DOHH2 (cell line): ENCODE measurements around the gene ZFYVE26.

Experiments
- H3F3A ChIP-seq: fragments of 200-600 bp; sonication (generic), shearing (Covaris generic); 2 replicates; pipeline ENCODE4 v1.6.0; 2016; ENCODE audit warnings: antibody characterized with exemption, mild to moderate bottlenecking; ENCODE audit not compliant: control insufficient read depth, insufficient read depth
- H3K27ac ChIP-seq: fragments of 200-600 bp; sonication (generic); 2 replicates; pipeline ENCODE4 v1.5.1; 2014; ENCODE audit warnings: low read depth, mild to moderate bottlenecking, low read length, moderate library complexity
- H3K27me3 ChIP-seq: fragments of 200-600 bp; sonication (generic); 2 replicates; pipeline ENCODE4 v1.6.1; 2014; ENCODE audit warnings: mild to moderate bottlenecking, low read length, mixed read lengths; ENCODE audit not compliant: control insufficient read depth
- H3K36me3 ChIP-seq: fragments of 200-600 bp; sonication (generic); 2 replicates; pipeline ENCODE4 v1.6.1; 2014; ENCODE audit warnings: mild to moderate bottlenecking, low read length, moderate library complexity, mixed read lengths; ENCODE audit not compliant: control insufficient read depth
- H3K4me1 ChIP-seq: fragments of 200-600 bp; sonication (generic); 2 replicates; pipeline ENCODE4 v1.6.1; 2014; ENCODE audit warnings: mild to moderate bottlenecking, low read length, mixed read lengths; ENCODE audit not compliant: control insufficient read depth
- H3K4me2 ChIP-seq: fragments of 200-600 bp; sonication (generic); 2 replicates; pipeline ENCODE4 v1.6.0; 2014; ENCODE audit warnings: mild to moderate bottlenecking, low read length, moderate library complexity
- H3K4me3 ChIP-seq: fragments of 200-600 bp; sonication (generic); 2 replicates; pipeline ENCODE4 v1.5.1; 2014; ENCODE audit warnings: mild to moderate bottlenecking, low read length, mixed read lengths
- H3K79me2 ChIP-seq: fragments of 200-600 bp; sonication (generic); 2 replicates; pipeline ENCODE4 v1.6.1; 2014; ENCODE audit warnings: mild to moderate bottlenecking, low read length, mixed read lengths; ENCODE audit not compliant: control insufficient read depth
- H3K9me2 ChIP-seq: fragments of 200-600 bp; sonication (generic); replicated peaks from 2 replicates; pipeline ENCODE4 v1.6.1; 2014; ENCODE audit warnings: mild to moderate bottlenecking, low read length, mixed read lengths; ENCODE audit not compliant: control insufficient read depth
- H3K9me3 ChIP-seq: fragments of 200-600 bp; sonication (generic); 2 replicates; pipeline ENCODE4 v1.6.1; 2014; ENCODE audit warnings: antibody characterized with exemption, low read length, mixed read lengths; ENCODE audit not compliant: control insufficient read depth, insufficient read depth
- H4K20me1 ChIP-seq: fragments of 200-600 bp; sonication (generic); 2 replicates; pipeline ENCODE4 v1.6.0; 2014; ENCODE audit warnings: low read depth, mild to moderate bottlenecking, antibody characterized with exemption, low read length, moderate library complexity; ENCODE audit not compliant: control insufficient read depth, insufficient read depth
- EZH2phosphoT487 ChIP-seq: fragments of 200-600 bp; sonication (generic); IDR thresholded peaks from 2 replicates; pipeline ENCODE4 v1.6.1; 2017; ENCODE audit warnings: borderline replicate concordance, mild to moderate bottlenecking, antibody characterized with exemption, low read length, moderate library complexity, mixed read lengths
- TF ChIP-seq, protein P1 (sequence below): fragments of 200-600 bp; sonication (generic); IDR thresholded peaks from one replicate; pipeline ENCODE4 v1.5.1; 2014; ENCODE audit warnings: antibody characterized with exemption, mild to moderate bottlenecking, low read depth, low read length; ENCODE audit not compliant: poor library complexity, severe bottlenecking

Gene ZFYVE26

DNA sequence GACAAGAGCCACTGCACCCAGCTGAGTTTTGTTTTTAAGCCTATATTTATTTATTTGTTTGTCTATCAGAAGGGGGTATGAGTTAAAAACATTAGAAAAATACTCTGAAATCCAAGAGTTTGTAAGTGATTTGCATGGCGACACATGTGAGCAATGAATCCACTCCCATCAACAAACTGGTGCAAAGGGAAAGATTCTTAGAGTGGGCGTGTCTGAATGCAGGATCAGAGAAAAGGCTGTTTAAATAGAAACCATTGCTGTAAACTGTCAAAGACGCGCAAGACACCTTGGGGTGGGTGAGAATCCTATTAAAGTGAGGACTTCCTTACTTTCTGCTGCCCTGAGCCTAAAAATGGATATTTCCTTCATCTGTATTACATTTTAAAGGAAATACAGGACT, 51.9 kb downstream of the ZFYVE26 start:
- Histone ChIP-seq H3K4me2 (no peak overlapping the region), H3F3A (no peaks in the 10 kb centered on the region), H4K20me1 (no peaks in the 10 kb centered on the region), H3K79me2 (no peaks in the 10 kb centered on the region), H3K36me3 (peaks cover 65% of the 10 kb centered on the region), H3K27ac (no peak overlapping the region), H3K4me3 (no peak overlapping the region), H3K9me2 (no peaks in the 10 kb centered on the region), H3K9me3 (no peaks in the 10 kb centered on the region), H3K4me1 (peaks cover 9% of the 10 kb centered on the region), H3K27me3 (no peaks in the 10 kb centered on the region)
- TF ChIP-seq, protein P1, sequence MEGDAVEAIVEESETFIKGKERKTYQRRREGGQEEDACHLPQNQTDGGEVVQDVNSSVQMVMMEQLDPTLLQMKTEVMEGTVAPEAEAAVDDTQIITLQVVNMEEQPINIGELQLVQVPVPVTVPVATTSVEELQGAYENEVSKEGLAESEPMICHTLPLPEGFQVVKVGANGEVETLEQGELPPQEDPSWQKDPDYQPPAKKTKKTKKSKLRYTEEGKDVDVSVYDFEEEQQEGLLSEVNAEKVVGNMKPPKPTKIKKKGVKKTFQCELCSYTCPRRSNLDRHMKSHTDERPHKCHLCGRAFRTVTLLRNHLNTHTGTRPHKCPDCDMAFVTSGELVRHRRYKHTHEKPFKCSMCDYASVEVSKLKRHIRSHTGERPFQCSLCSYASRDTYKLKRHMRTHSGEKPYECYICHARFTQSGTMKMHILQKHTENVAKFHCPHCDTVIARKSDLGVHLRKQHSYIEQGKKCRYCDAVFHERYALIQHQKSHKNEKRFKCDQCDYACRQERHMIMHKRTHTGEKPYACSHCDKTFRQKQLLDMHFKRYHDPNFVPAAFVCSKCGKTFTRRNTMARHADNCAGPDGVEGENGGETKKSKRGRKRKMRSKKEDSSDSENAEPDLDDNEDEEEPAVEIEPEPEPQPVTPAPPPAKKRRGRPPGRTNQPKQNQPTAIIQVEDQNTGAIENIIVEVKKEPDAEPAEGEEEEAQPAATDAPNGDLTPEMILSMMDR: no peak
- no peak for TF ChIP-seq EZH2phosphoT487

DNA sequence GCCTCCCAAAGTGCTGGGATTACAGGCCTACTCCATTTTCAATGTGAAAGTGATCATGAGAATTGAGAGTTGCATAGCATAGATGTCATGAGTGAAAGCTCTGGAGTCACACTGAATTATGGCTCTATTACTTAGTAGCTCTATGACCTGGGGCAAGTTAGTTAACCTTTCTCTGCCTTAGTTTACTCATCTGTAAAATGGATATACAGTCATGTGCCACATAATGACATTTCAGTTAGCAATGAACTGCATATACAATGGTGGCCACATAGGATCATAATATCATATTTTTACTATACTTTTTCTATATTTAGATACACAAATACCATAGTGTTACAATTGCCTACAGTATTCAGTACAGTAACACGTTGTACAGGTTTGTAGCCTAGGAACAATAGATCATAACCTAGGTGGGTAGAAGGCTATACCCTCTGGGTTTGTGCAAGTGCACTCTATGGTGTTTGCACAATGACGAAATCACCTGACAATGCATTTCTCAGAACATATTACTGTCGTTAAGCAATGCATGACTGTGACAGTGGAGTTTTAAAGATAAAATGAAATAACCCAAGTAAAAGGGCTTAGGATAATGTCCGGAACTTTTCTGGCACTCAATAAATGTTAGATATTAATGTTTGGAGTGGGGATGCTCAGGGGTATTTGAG, 53.1 kb downstream of the ZFYVE26 start:
- Histone ChIP-seq H3K4me1 (peaks cover 9% of the 10 kb centered on the region), H3K9me2 (no peaks in the 10 kb centered on the region), H3K27ac (no peak overlapping the region), H3F3A (no peaks in the 10 kb centered on the region), H3K36me3 (peaks cover 55% of the 10 kb centered on the region), H3K4me3 (no peak overlapping the region), H3K9me3 (no peaks in the 10 kb centered on the region), H4K20me1 (no peaks in the 10 kb centered on the region), H3K27me3 (no peaks in the 10 kb centered on the region), H3K4me2 (no peak overlapping the region), H3K79me2 (no peaks in the 10 kb centered on the region)
- no peak for TF ChIP-seq EZH2phosphoT487
- TF ChIP-seq, protein P1: no peak

DNA sequence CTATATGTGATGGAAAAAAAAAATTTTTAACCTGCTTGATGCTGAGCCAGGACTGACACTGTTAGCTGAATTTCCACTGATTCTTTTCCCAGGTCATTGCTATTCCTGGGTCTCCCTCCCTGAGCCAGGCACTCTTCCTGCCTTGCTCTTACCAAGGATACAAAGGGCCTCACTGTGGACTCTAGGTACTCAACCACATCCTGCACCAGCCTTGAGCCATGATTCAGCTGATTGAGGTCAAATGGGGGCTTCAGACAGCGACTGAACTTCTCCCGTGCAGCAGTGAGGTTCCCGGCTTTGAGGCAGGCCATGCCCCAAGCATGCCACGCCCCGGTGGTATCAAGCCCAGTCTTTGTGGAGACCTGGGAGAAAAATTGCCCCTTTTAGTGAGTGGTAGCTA, 54.3 kb downstream of the ZFYVE26 start:
- Histone ChIP-seq H3K4me1 (peaks cover 9% of the 10 kb centered on the region), H3K4me3 (no peak overlapping the region), H3K4me2 (no peak overlapping the region), H3K27me3 (no peaks in the 10 kb centered on the region), H3F3A (no peaks in the 10 kb centered on the region), H3K27ac (no peak overlapping the region), H3K79me2 (no peaks in the 10 kb centered on the region), H3K9me2 (no peaks in the 10 kb centered on the region), H3K9me3 (no peaks in the 10 kb centered on the region), H4K20me1 (no peaks in the 10 kb centered on the region), H3K36me3 (peaks cover 44% of the 10 kb centered on the region)
- no peak for TF ChIP-seq EZH2phosphoT487
- TF ChIP-seq, protein P1: no peak
